GM19397 (cell line): ENCODE results near the gene SMARCA5.
"Not testable (repeated sequence)": the region's sequence is repeated elsewhere in the genome, so short reads cannot be mapped to it uniquely, and the experiment has no call there.

Source experiments
- ATAC-seq: cut with Tn5 transposase; IDR thresholded peaks from one replicate; pipeline ENCODE4 v1.9.1; 2021; ENCODE audit warnings: mild to moderate bottlenecking, moderate library complexity; ENCODE audit not compliant: unreplicated experiment

Gene SMARCA5, protein sequence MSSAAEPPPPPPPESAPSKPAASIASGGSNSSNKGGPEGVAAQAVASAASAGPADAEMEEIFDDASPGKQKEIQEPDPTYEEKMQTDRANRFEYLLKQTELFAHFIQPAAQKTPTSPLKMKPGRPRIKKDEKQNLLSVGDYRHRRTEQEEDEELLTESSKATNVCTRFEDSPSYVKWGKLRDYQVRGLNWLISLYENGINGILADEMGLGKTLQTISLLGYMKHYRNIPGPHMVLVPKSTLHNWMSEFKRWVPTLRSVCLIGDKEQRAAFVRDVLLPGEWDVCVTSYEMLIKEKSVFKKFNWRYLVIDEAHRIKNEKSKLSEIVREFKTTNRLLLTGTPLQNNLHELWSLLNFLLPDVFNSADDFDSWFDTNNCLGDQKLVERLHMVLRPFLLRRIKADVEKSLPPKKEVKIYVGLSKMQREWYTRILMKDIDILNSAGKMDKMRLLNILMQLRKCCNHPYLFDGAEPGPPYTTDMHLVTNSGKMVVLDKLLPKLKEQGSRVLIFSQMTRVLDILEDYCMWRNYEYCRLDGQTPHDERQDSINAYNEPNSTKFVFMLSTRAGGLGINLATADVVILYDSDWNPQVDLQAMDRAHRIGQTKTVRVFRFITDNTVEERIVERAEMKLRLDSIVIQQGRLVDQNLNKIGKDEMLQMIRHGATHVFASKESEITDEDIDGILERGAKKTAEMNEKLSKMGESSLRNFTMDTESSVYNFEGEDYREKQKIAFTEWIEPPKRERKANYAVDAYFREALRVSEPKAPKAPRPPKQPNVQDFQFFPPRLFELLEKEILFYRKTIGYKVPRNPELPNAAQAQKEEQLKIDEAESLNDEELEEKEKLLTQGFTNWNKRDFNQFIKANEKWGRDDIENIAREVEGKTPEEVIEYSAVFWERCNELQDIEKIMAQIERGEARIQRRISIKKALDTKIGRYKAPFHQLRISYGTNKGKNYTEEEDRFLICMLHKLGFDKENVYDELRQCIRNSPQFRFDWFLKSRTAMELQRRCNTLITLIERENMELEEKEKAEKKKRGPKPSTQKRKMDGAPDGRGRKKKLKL

DNA sequence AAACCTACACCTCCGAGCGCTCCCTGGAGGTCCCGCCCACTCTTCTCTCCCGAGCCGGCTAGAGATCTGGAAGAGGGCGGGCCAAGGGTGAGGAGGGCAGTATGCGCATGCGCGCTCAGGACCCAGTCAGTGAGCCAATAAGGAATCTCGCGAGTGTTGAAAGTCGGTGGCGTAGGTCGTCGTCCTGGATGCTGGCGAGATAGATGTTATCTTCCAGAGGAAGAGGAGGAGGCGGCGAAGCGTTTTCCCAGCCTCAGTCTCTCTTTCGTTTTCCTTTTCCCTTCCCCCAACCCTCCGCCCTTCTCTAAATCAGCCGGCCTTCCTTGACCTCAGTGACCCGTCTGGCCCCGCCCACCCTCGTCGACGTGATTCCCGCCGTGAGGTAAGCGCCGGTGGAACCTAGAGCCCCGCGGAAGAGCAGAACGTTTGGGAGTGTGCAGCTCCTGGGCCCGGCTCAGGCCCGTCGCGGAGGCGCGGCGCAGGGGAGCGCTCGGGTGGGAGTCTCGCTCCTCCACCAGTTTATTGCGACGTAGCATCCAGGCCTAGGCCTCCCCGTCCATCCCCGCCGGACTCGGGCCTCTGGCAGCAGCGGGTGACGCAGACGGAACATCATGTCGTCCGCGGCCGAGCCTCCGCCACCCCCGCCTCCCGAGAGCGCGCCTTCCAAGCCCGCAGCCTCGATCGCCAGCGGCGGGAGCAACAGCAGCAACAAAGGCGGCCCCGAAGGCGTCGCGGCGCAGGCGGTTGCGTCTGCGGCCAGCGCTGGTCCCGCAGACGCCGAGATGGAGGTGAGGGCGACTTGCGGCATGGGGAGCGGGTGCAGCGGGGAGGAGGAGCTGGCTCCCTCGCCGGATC, at the start of gene SMARCA5:
SMARCA5 (plus strand) TSS at position 389 of the 855 bp plus-strand sequence; CDS start at position 612, 223 bp downstream.
- peak; percentile 90 for ATAC-seq

DNA sequence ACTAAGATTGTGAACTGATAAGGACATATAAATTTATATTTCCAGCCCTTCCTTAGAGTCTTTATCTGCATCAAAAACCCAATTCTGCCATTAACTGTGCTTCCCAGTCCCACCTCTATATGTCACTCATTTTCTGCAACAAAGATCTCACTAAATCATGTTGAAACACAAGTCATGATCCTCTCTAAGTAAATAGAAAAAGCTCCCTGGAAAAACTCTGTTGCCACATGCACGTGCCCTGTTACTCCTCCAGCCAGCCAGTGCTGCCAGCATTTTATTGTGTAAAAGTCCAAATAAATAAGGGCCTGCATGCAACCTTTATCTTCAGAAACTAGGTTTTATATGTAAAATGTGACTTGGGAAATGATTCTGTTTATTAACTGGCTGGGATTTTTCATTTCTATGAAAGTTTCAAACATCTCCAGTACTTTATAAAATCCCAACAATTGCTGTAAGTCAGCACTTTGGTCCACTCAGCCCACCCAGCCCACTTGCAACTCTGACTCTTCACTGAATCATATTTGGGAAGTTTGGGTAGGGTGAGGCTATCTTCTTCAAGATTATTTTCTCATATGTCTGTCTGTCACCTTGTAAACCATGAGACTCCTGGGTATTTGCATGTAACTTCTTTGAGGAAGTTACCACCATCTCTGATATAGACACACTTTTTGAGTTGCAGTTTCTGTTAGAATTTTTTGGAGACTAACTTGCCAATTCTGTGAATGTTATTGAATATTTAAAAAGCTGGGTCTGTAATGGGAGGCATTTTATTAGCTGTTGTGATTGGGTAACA, 40.0 kb upstream of the SMARCA5 start:
- ATAC-seq, result peak; percentile 79

DNA sequence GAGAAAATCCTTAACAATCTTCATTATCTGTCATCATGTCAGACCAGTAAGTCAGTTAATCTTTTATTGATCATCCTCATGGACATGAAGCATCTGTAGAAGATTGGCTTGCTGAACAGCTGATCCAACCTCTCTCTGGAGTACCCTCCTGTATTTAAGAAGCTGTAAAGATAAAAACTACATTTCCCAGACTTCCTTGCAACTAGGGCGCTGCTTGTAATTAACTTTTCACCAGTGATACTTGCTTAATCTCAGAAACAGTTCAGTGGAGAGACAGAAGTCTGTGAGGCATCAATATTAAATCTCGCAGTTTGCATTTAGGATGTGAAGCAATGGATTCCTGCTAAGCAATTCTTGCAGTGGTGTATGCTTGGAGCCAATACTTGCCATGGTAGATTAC, 36.0 kb upstream of the SMARCA5 start:
- ATAC-seq, result no peak

GRCh38 chr4:143481361-143481760, 32.1 kb upstream of the SMARCA5 start:
- ATAC-seq, result no peak

DNA sequence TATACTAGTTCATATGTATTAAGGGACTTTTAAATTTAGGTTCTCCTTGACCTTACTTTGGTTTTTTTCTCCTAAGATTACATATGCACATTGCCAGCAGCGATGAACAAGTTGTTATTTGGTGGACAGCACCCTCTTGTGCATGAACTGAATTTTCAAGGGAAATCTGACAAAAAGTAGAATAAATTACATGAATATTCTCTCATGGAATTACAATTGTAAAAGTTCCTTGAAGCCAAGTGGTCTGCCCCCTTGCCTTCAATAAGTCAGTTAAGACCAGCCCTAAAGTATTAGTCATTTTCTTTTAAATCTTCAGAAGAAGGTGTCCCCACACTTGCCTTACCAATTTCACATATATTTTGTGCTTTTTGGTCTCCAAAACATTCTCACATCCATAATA, 30.7 kb upstream of the SMARCA5 start:
- ATAC-seq, result no peak

- ATAC-seq, result no peak
Observed at GRCh38 chr4:143486314-143486713, 27.2 kb upstream of the SMARCA5 start.

GRCh38 chr4:143488687-143489086, 24.8 kb upstream of the SMARCA5 start:
- no peak for ATAC-seq

GRCh38 chr4:143489106-143489505, 24.4 kb upstream of the SMARCA5 start:
- ATAC-seq, result no peak

DNA sequence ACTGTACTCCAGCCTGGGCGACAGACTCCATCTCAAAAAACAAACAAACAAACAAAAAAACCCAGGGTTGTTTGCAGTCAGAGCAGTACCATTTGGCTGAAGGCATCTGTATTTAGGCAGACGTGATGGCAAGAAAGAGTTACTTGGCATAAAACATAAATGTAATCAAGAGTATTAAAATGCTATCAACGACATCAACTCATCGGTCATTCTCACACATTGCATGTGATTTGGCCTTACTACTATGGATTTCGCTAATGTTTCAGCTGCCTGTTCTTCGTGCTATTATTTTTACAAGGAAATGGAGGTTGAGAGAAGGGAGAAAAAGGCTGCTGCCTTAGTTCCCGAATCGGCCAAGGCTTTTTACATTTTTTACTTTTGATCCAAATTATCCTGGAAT, 15.5 kb upstream of the SMARCA5 start:
- ATAC-seq, result no peak

DNA sequence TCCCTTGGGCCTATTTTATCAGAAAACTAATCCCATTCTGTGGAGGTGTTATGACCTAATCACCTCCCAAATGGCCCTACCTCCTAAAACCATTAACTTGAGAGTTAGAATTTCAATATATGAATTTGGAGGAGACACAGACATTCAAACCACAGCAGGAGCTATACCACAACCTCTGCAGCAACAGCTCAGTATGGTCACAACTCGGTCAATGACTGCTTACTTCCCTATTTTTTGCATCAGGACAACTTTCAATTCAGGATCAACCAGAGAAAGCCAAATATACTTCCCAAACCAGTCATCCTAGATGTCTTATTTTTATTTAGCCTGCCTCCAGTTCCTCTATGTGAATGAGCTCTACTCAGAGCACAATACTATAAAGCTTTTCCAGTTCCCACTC, 11.3 kb upstream of the SMARCA5 start:
- ATAC-seq, result no peak

GRCh38 chr4:143506031-143506430, 7.5 kb upstream of the SMARCA5 start:
- ATAC-seq, result no peak

DNA sequence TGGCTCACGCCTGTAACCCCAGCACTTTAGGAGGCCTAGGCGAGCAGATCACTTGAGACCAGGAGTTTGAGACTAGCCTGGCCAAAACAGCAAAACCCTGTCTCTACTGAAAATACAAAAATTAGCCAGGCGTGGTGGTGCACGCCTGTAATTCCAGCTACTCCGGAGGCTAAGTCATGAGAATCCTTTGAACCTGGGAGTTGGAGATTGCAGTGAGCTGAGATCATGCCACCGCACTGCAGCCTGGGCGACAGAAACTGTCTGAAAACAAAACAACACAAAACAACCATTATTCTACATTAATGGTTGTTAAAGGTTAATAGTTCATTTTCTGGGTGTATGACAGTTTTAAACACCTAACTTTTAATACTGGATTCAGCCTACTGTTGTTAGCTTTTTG, 1.6 kb upstream of the SMARCA5 start:
- no peak for ATAC-seq

GRCh38 chr4:143512978-143513313, 556 bp upstream of the SMARCA5 start:
- ATAC-seq, result peak; percentile 33

DNA sequence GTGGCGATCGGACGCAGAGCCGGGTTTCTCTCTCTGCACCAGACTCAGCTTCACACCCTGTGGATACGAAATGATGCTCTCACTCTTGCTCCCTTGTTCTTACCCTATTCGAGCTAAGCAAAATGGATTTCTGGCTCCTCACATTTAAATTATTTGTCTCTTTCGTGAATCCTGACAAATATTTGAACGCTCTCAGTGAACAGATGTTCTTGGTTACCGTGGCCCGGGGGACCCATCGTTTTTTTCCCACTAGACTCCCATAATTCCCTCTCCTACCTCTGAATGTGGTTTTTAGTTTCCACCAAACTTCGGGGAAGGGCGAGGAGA, 630 bp downstream of the SMARCA5 start:
- ATAC-seq, result no peak

DNA sequence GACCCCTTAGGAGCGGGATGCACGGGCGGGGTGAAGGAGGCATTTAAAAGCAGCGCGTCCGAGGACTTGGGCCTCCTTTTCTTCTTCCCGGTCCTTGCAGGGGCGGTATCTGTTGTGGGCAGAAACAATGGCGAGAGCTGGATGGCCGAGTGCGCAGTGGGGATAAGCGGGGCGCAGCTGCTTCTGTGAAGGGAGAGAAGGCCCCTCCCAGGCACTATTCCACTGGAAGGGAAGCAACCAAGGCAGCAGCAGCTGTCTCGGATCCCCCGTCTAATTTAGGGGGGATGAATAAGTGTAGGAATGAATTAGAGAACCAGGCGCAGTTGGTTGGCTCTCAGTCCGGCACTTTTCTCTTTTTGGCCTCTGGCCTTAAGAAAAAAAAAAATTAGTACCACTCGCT, 995 bp downstream of the SMARCA5 start:
- no peak for ATAC-seq

GRCh38 chr4:143514901-143515300, 1.4 kb downstream of the SMARCA5 start:
- ATAC-seq, result no peak

DNA sequence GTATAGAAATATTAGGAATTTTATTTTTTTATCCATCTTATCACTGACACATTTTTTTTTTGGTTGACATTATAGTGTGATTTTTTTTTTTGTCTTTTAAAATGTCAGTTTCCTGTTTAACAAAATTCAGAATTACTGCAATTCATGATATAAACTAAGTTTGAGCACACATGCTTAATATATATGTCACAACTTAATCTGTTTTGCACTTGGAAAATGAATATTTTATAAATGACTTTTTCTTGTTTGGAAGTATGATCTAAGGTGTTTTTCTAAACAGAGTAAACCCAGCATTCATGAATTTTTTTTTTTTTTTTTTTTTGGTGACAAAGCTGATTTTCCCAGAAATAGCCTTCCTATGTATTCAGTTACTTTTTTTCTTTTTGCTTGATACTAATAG, 2.4 kb downstream of the SMARCA5 start:
- no peak for ATAC-seq

DNA sequence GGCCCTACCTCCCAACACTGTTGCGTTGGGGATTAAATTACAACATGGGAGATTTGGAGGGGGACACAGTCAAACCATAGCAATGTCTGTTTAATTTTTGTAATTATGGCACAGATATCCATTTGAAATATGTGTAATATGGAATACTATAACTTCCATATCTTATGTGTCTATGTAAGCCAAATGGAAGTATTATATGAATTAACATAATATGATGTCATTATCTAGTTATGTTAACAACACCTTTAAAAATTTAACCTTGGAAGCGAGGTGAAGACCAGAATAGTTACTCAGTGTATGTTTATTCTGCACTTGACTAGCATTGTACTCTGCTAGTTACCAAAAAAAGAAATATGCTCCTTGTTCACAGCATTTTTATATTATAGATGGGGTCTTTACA, 4.3 kb downstream of the SMARCA5 start:
- no peak for ATAC-seq

DNA sequence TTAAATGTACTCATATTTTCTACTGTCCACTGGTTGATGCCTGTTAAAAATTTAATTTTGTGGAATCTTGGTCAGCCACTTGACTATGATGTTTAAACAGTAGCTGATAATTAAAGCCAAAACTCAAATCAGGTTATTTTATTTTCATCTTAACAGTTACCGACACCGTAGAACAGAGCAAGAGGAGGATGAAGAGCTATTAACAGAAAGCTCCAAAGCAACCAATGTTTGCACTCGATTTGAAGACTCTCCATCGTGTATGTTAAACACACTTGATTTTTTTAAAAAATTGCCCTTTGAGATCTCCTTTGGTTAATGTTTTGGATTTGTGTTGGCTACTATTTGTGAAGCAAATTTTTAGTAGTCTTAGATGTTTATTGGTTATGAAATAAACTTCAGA, 10.7 kb downstream of the SMARCA5 start:
- no peak for ATAC-seq

DNA sequence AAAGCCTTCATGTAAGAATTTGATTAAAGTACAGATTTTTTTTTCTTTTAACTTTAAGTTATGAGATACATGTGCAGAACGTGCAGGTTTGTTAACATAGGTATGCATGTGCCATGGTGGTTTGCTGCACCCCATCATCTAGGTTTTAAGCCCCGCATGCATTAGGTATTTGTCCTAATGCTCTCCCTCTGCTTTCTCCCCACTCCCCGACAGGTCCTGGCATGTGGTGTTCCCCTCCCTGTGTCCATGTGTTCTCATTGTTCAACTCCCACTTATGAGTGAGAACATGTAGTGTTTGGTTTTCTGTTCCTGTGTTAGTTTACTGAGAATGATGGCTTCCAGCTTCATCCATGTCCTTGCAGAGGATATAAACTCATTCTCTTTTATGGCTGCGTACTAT, 14.5 kb downstream of the SMARCA5 start:
- ATAC-seq, result not testable (repeated sequence)
